Prostate gland (tissue), 2 donors: ENCODE data around the gene FNBP1.

Source experiments
- POLR2A ChIP-seq: fragments of 450-650 bp; IDR thresholded peaks from one replicate; pipeline ENCODE4 v1.6.1; 2016; ENCODE audit warnings: antibody characterized with exemption, mild to moderate bottlenecking
- POLR2AphosphoS5 ChIP-seq: sonication (generic); formaldehyde crosslinking; IDR thresholded peaks from one replicate; pipeline ENCODE4 v1.6.1; 2017; ENCODE audit warnings: antibody characterized with exemption
- TF ChIP-seq, protein P1 (sequence below), 4 experiments: fragments of 200-600 bp in 2 of 4; fragments of 450-650 bp in 2 of 4; sonication (generic) in 2 of 4; IDR thresholded peaks; 1 replicate in 3 of 4; 2 replicates in 1 of 4; pipeline ENCODE4 v1.5.1; 2016 to 2019; ENCODE audit warnings: antibody characterized with exemption in 4 of 4, mild to moderate bottlenecking in 2 of 4, moderate library complexity in 2 of 4

- TF ChIP-seq, protein P1, sequence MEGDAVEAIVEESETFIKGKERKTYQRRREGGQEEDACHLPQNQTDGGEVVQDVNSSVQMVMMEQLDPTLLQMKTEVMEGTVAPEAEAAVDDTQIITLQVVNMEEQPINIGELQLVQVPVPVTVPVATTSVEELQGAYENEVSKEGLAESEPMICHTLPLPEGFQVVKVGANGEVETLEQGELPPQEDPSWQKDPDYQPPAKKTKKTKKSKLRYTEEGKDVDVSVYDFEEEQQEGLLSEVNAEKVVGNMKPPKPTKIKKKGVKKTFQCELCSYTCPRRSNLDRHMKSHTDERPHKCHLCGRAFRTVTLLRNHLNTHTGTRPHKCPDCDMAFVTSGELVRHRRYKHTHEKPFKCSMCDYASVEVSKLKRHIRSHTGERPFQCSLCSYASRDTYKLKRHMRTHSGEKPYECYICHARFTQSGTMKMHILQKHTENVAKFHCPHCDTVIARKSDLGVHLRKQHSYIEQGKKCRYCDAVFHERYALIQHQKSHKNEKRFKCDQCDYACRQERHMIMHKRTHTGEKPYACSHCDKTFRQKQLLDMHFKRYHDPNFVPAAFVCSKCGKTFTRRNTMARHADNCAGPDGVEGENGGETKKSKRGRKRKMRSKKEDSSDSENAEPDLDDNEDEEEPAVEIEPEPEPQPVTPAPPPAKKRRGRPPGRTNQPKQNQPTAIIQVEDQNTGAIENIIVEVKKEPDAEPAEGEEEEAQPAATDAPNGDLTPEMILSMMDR (IDR thresholded peaks at IDR 0.05): no peak
- no peak for TF ChIP-seq POLR2A
- TF ChIP-seq POLR2AphosphoS5: no peak
These were observed 3.4 kb downstream of the FNBP1 start for GRCh38 chr9:130039528-130040147.
